ENCODE results near the gene PRCD.

PRCD gene

GRCh38 chr17:76539631-76540271, at the start of gene PRCD:
Gene PRCD (plus strand): TSS chr17:76540044. CDS start chr17:76540142, 98 bp downstream.
- no peak for DNase-seq

GRCh38 chr17:76490112-76490710, 49.6 kb upstream of the PRCD start:
- no peak for DNase-seq

GRCh38 chr17:76491271-76492122, 48.3 kb upstream of the PRCD start:
- no peak for DNase-seq

- no peak for DNase-seq
Measured at GRCh38 chr17:76492123-76492988, 47.5 kb upstream of the PRCD start.

- DNase-seq, result no peak
Measured at GRCh38 chr17:76492989-76493501, 46.8 kb upstream of the PRCD start.

GRCh38 chr17:76493505-76494167, 46.2 kb upstream of the PRCD start:
- no peak for DNase-seq

- no peak for DNase-seq
Measured at GRCh38 chr17:76495663-76496400, 44.0 kb upstream of the PRCD start.

GRCh38 chr17:76496464-76496863, 43.4 kb upstream of the PRCD start:
- DNase-seq, result no peak

GRCh38 chr17:76497699-76497978, 42.2 kb upstream of the PRCD start:
- no peak for DNase-seq

- DNase-seq, result peak; percentile 53
Measured at GRCh38 chr17:76497979-76498875, 41.6 kb upstream of the PRCD start.

- no peak for DNase-seq
Measured at GRCh38 chr17:76498876-76499251, 41.0 kb upstream of the PRCD start.

- DNase-seq, result no peak
Measured at GRCh38 chr17:76499267-76499667, 40.6 kb upstream of the PRCD start.

- no peak for DNase-seq
Measured at GRCh38 chr17:76500074-76500746, 39.6 kb upstream of the PRCD start.

GRCh38 chr17:76500747-76501017, 39.2 kb upstream of the PRCD start:
- no peak for DNase-seq

- peak; percentile 55 for DNase-seq
Measured at GRCh38 chr17:76501018-76501826, 38.6 kb upstream of the PRCD start, which contains the start of gene RHBDF2. Gene RHBDF2 (minus strand): TSS chr17:76501423. CDS start chr17:76481524, 19,899 bp downstream.

- DNase-seq, result no peak
Measured at GRCh38 chr17:76501827-76502307, 38.0 kb upstream of the PRCD start.

GRCh38 chr17:76502341-76503211, 37.3 kb upstream of the PRCD start:
- DNase-seq, result no peak

- DNase-seq, result no peak
Measured at GRCh38 chr17:76504117-76504516, 35.7 kb upstream of the PRCD start.

All from SHP77 treated with DMSO at 0.1 percent for 48 hours (cell line).